Adrenal gland (tissue), 12 donors: ENCODE measurements around the gene CHD8. TPM values are rescaled to one million over a fixed set of nuclear protein-coding genes. Genes with fewer than 3 reads are reported as not detected.
"Not testable (repeated sequence)": the region's sequence is repeated elsewhere in the genome, so short reads cannot be mapped to it uniquely, and the experiment has no call there.

Experiments
- DNase-seq, 7 donors: peaks; one replicate each; pipeline ENCODE4 v3.0.0-alpha.2; 2019 to 2020
- H3K27ac ChIP-seq, 5 donors: fragments of 200-600 bp; sonication (generic) in 4 of 5; 1 replicate in 3 of 5; 2 replicates in 2 of 5; pipeline versions ENCODE4 v1.5.1 to v1.8.0; 2016 to 2020; ENCODE audit warnings: mild to moderate bottlenecking in 1 of 5
- H3K27me3 ChIP-seq: fragments of 200-600 bp; 2 replicates; pipeline ENCODE4 v1.8.0; 2021
- H3K36me3 ChIP-seq, 2 donors: fragments of 200-600 bp; replicated peaks in 1 of 2; 1 replicate in 1 of 2; 2 replicates in 1 of 2; pipeline versions ENCODE4 v1.5.1 to v1.8.0; 2018 to 2022
- H3K4me1 ChIP-seq, 2 donors: fragments of 200-600 bp; replicated peaks in 1 of 2; 1 replicate in 1 of 2; 2 replicates in 1 of 2; pipeline versions ENCODE4 v1.5.1 to v1.8.0; 2018 to 2021
- H3K4me3 ChIP-seq, 4 donors: fragments of 200-600 bp; sonication (generic) in 3 of 4; one replicate each; pipeline ENCODE4 v1.5.1; 2016 to 2018
- H3K9me3 ChIP-seq, 3 donors: fragments of 200-600 bp; sonication (generic) in 1 of 3; replicated peaks in 1 of 3; 1 replicate in 2 of 3; 2 replicates in 1 of 3; pipeline versions ENCODE4 v1.5.1 to v1.8.0; 2016 to 2021
- POLR2A ChIP-seq, 2 donors: fragments of 450-650 bp; IDR thresholded peaks; one replicate each; pipeline ENCODE4 v1.6.1; 2017; ENCODE audit warnings: antibody characterized with exemption in 2 of 2, mild to moderate bottlenecking in 2 of 2, moderate library complexity in 1 of 2
- WGBS, 4 donors: extraction: QIAGEN DNeasy Blood & Tissue Kit in 2 of 4; methylation state at CpG; one replicate each; pipeline versions ENCODE4 v1.1.5 to v1.1.7; 2013 to 2017; 5-methylcytosine and 5-hydroxymethylcytosine counted together
- intact Hi-C, 2 donors: fragments of 100-400 bp; cut with DNase I; formaldehyde crosslinking; loops; one replicate each; pipeline versions ENCODE4 v1.14.1 to v1.15.0; 2022 to 2023
- polyA plus RNA-seq, 3 donors: library from polyadenylated mRNA; stranded (reverse); fragments of 200-250 nt in 2 of 3; fragments of 350-450 nt in 1 of 3; fragmentation: Illumina TruSeq in 1 of 3; extraction: RNeasy Lipid Tissue Mini Kit (QIAGEN cat#74804) in 1 of 3; gene quantifications; one replicate each; pipeline ENCODE4 v1.2.3, GENCODE V29; 2013 to 2014
- total RNA-seq, 9 donors: library from RNA; depleted of rRNA in 4 of 9; stranded (reverse); fragments of >200 nt in 4 of 9; fragments of 120-200 nt in 1 of 9; fragmentation: NEBNext Ultra II Directional in 1 of 9; extraction: Animal tissue kit (Norgen Biotek cat#: 25700) in 1 of 9; gene quantifications; one replicate each; pipeline versions ENCODE4 v1.1.0 to v1.2.4, GENCODE V29; 2013 to 2023
- TF ChIP-seq, protein P1 (sequence below), 6 experiments: fragments of 450-650 bp in 4 of 6; fragments of 200-600 bp in 2 of 6; sonication (generic) in 1 of 6; IDR thresholded peaks; 1 replicate in 5 of 6; 2 replicates in 1 of 6; pipeline versions ENCODE4 v1.5.1 to v1.8.0; 2016 to 2021; ENCODE audit warnings: antibody characterized with exemption in 6 of 6, mild to moderate bottlenecking in 2 of 6, moderate library complexity in 1 of 6
- donor health status: healthy with polysubstance abuse.
- donor health status: Bipolar disorder and iron deficiency.
- donor health status: DM: yes; HTN: yes; CAD: no.
- donor health status: DM: no; HTN: no; CAD: no.
- donor health status: DM: no; HTN: no; CAD: no.
- donor health status: DM: yes; HTN: yes; CAD: no.

CHD8 gene
- total and polyA plus RNA-seq, 12 donors: 43.0 to 71.8 (median 59.0) TPM

DNA sequence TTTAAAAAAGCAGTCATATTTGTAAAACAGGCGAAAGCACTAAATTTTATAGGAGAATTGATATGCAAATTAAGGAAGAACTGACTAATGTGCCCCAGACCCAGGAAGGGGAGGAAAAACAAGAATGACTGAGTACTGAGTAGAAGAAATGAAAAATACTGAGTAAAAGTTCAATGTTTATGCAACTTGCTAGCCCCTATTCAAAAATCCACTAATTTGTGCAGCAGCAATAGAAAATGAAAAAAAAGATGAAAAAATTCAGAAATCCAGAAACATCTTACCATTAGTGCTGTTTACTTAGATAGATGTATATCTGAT lies 6.1 kb downstream of the CHD8 start:
- H3K27me3 ChIP-seq: no peaks in the 10 kb centered on the region
- WGBS, 4 donors: 81 to 92% (median 85%) methylated on average over 1 of the region's 1 CpG
- H3K4me3 ChIP-seq: no peak overlapping the region
- no peak overlapping the region for H3K27ac ChIP-seq
- H3K4me1 ChIP-seq: peaks cover 3 to 22% of the 10 kb centered on the region in 2 donors
- DNase-seq: no peak
- no peak for TF ChIP-seq POLR2A (IDR thresholded peaks at IDR 0.05)
- TF ChIP-seq, protein P1, sequence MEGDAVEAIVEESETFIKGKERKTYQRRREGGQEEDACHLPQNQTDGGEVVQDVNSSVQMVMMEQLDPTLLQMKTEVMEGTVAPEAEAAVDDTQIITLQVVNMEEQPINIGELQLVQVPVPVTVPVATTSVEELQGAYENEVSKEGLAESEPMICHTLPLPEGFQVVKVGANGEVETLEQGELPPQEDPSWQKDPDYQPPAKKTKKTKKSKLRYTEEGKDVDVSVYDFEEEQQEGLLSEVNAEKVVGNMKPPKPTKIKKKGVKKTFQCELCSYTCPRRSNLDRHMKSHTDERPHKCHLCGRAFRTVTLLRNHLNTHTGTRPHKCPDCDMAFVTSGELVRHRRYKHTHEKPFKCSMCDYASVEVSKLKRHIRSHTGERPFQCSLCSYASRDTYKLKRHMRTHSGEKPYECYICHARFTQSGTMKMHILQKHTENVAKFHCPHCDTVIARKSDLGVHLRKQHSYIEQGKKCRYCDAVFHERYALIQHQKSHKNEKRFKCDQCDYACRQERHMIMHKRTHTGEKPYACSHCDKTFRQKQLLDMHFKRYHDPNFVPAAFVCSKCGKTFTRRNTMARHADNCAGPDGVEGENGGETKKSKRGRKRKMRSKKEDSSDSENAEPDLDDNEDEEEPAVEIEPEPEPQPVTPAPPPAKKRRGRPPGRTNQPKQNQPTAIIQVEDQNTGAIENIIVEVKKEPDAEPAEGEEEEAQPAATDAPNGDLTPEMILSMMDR (IDR thresholded peaks at IDR 0.05): no peak
- H3K9me3 ChIP-seq: no peaks in the 10 kb centered on the region
- intact Hi-C loops: no loop called here
- H3K36me3 ChIP-seq: no peaks in the 10 kb centered on the region

DNA sequence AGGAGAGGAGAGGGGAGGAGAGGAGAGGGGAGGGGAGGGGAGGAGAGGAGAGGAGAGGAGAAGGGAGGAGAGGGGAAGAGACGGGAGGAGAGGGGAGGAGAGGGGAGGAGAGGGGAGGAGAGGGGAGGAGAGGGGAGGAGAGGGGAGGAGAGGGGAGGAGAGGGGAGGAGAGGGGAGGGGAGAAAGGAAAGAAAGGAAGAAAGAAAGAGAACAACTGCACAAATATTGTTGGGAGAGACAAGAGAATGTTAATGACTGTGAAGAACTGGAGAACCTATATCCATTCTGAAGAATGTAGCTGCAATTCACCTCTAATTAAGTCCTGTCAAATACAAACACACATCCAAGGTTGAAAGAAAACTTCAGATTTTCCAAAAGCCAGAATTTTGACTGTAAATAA lies 13.3 kb downstream of the CHD8 start:
- H3K27ac ChIP-seq, H3K4me3 ChIP-seq, H3K36me3 ChIP-seq, DNase-seq, H3K27me3 ChIP-seq, H3K9me3 ChIP-seq, intact Hi-C loops: not testable (repeated sequence)
- H3K4me1 ChIP-seq: peaks cover 6 to 12% of the 10 kb centered on the region in 2 donors
- 33% methylated on average over 1 of the region's 1 CpG; no CpG with 5 or more reads in 3 of the 4 donors for WGBS, 4 donors

DNA sequence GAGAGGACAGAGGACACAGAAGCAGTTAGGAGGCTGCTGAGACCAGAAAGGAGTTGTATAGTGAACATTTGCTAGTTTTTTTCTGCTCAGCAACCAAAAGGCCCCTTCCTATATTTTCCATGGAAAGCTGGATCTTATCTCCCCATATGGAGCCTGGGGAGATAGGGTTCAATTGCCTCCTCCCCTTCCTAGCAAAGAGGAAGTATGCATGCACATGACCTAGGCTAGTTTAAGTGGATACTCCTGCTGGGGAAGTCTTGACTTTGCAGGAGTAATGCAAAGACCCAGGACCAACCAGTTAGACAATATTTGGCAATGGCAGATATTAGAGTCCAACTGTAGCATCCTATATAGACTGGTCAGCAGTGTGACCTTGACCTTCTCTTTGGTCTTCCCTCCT lies 15.1 kb downstream of the CHD8 start:
- intact Hi-C loops: no loop called here

DNA sequence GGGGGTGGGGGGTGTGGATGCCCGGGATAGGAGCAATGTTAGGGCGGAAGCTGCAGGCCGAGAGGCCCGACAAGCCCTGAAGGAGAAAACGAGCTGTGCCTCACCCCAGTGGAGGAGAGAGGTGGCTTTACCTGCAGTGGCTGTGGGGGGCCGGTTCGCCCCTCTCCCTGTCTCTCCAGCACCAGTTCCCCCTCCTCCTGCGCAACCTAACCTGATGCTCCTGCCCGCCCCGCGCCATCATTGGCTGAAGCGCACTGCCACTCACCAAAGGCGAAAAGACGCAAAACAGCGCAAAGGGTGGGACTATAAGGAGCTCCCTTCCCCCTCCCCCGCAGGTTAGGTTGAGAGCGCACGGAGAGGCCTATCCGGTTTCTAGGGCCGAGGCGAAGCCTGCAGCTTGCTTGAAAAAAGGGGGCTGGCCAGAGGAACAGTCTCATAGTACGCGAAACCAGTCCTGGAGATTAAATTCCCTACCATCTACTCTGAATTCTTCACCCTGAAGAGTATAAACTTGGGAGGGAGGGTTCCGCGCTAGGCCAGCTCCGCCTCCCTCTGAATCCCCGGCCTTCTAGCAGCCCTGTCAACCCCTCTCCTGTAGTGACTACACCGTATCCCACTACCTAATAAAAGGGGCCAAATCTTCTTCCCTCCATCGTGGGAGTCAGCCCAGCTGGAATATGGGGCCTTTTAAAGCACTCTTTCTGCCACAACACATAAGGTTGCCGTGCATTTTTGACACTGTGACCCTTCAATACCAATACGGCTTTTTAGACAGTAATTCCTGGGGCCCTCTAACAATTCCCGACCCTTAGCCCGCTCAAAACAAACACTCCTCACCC lies 18.6 kb downstream of the CHD8 start:
- intact Hi-C loops: no loop called here
- 3 to 9% (median 3%) methylated on average over 20 to 33 of the region's 33 CpGs for WGBS, 4 donors
- Histone ChIP-seq H3K4me3 (peak overlapping the region; percentile 42 to 80 (median 70)), H3K9me3 (no peaks in the 10 kb centered on the region), H3K27ac (peak overlapping the region; percentile 68 to 96 (median 92)), H3K36me3 (no peaks in the 10 kb centered on the region), H3K4me1 (peaks cover 5 to 33% of the 10 kb centered on the region in 2 donors), H3K27me3 (no peaks in the 10 kb centered on the region)
- DNase-seq: peak; percentile 95 to 100 (median 99)
- TF ChIP-seq POLR2A (IDR thresholded peaks at IDR 0.05): peak in 1 of 2 donors; percentile 73
- TF ChIP-seq, protein P1 (IDR thresholded peaks at IDR 0.05): no peak

More for the DNA sequence above, 15.1 kb downstream of the CHD8 start:
- TF ChIP-seq, protein P1 (IDR thresholded peaks at IDR 0.05): no peak
- no peak overlapping the region for H3K27ac ChIP-seq
- no peak for DNase-seq
- H3K4me3 ChIP-seq: no peak overlapping the region
- peaks cover 6 to 22% of the 10 kb centered on the region in 2 donors for H3K4me1 ChIP-seq
- H3K27me3 ChIP-seq: no peaks in the 10 kb centered on the region
- no peaks in the 10 kb centered on the region for H3K36me3 ChIP-seq
- no peaks in the 10 kb centered on the region for H3K9me3 ChIP-seq
